ENCODE data around the gene TXNDC16.

- no peak for TF ChIP-seq CTCF (optimal IDR thresholded peaks at IDR 0.05 in 1 of 3, IDR thresholded peaks at IDR 0.05 in 1 of 3, conservative IDR thresholded peaks at IDR 0.05 in 1 of 3; ENCODE audit: extremely low read depth in 1 of 3, insufficient read depth in 2 of 3, low read length in 3 of 3)
- no peak for TF ChIP-seq EZH2 (IDR thresholded peaks at IDR 0.05; ENCODE audit: low read length)
Observed at GRCh38 chr14:52472728-52473127, 79.6 kb downstream of the TXNDC16 start.

Measured in keratinocyte (primary cell).